Sigmoid colon (tissue), 7 donors: Measurements from ENCODE around the gene ZNF277. TPM values are rescaled to one million over a fixed set of nuclear protein-coding genes. Genes with fewer than 3 reads are reported as not detected.

Experiments used
- DNase-seq: peaks from one replicate; pipeline ENCODE4 v3.0.0-alpha.2; 2019
- H3K27ac ChIP-seq, 4 donors: fragments of 200-600 bp; sonication (generic); one replicate each; pipeline ENCODE4 v1.5.1; 2016 to 2019; ENCODE audit warnings: mild to moderate bottlenecking in 1 of 4
- H3K27me3 ChIP-seq, 3 donors: fragments of 200-600 bp; sonication (generic); one replicate each; pipeline ENCODE4 v1.5.1; 2019; ENCODE audit warnings: mild to moderate bottlenecking in 1 of 3
- H3K36me3 ChIP-seq, 4 donors: fragments of 200-600 bp; sonication (generic); one replicate each; pipeline ENCODE4 v1.5.1; 2016 to 2019
- H3K4me1 ChIP-seq, 4 donors: fragments of 200-600 bp; sonication (generic); one replicate each; pipeline ENCODE4 v1.5.1; 2017 to 2019
- H3K4me3 ChIP-seq, 4 donors: fragments of 200-600 bp; sonication (generic); one replicate each; pipeline ENCODE4 v1.5.1; 2017 to 2019; ENCODE audit warnings: mild to moderate bottlenecking in 2 of 4, moderate library complexity in 1 of 4
- H3K9me3 ChIP-seq, 4 donors: fragments of 200-600 bp in 3 of 4; sonication (generic) in 3 of 4; one replicate each; pipeline versions ENCODE4 v1.5.1 to v1.6.1; 2013 to 2019
- EP300 ChIP-seq, 4 donors: sonication (generic); formaldehyde crosslinking; IDR thresholded peaks; one replicate each; pipeline ENCODE4 v1.6.1; 2017; ENCODE audit warnings: antibody characterized with exemption in 4 of 4
- POLR2A ChIP-seq, 2 donors: fragments of 450-650 bp; IDR thresholded peaks; one replicate each; pipeline ENCODE4 v1.6.1; 2016; ENCODE audit warnings: antibody characterized with exemption in 2 of 2, mild to moderate bottlenecking in 2 of 2, moderate library complexity in 2 of 2
- POLR2AphosphoS5 ChIP-seq, 4 donors: sonication (generic); formaldehyde crosslinking; IDR thresholded peaks; one replicate each; pipeline ENCODE4 v1.6.1; 2017; ENCODE audit warnings: antibody characterized with exemption in 4 of 4
- WGBS, 2 donors: extraction: QIAGEN DNeasy Blood & Tissue Kit; methylation state at CpG; one replicate each; pipeline ENCODE4 v1.1.7; 2013; 5-methylcytosine and 5-hydroxymethylcytosine counted together
- intact Hi-C: fragments of 100-400 bp; cut with DNase I; formaldehyde crosslinking; loops from one replicate; pipeline ENCODE4 v1.15.1; 2023
- polyA plus RNA-seq, 3 donors: library from polyadenylated mRNA; stranded (reverse); fragments of 200-250 nt; gene quantifications; one replicate each; pipeline ENCODE4 v1.2.3, GENCODE V29; 2013
- total RNA-seq, 4 donors: library from RNA; depleted of rRNA; stranded (reverse); fragments of >200 nt; gene quantifications; one replicate each; pipeline ENCODE4 v1.1.0, GENCODE V29; 2016
- TF ChIP-seq, protein P1 (sequence below), 4 experiments: fragments of 450-650 bp in 3 of 4; fragments of 200-600 bp in 1 of 4; IDR thresholded peaks; one replicate each; pipeline ENCODE4 v1.5.1; 2016 to 2019; ENCODE audit warnings: antibody characterized with exemption in 4 of 4, mild to moderate bottlenecking in 3 of 4, moderate library complexity in 2 of 4
- donor health status: healthy with polysubstance abuse.
- donor health status: Bipolar disorder and iron deficiency.
- donor health status: healthy.

ZNF277 gene
- total and polyA plus RNA-seq, 7 donors = 15.8 to 49.3 (median 39.0) TPM

DNA sequence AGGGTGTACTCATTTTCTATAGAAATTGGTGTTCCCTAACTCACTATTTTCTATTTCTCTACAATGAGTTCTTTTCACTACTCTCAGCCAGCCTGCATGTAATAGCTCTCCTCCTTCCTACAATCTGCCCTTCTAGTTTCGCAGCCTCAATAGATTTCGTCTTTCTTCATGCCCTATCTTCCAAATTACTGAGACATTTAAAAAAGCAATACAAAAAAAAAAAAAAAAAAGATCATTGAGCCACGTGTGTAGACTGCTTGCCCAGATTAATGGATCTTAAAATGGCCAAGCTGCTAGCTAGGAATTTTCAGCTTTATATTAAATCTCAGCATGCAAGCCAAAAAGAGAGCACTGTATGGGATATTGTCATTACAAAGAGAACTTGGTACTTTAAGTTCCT is 55.5 kb downstream of the ZNF277 start:
- intact Hi-C loops = no loop called here
- WGBS, 2 donors = 70 to 84% methylated on average over 3 of the region's 3 CpGs
- peaks cover 0 to 23% (median 21%) of the 10 kb centered on the region in 4 donors for H3K4me1 ChIP-seq
- no peak overlapping the region for H3K27ac ChIP-seq
- no peaks in the 10 kb centered on the region for H3K9me3 ChIP-seq
- no peaks in the 10 kb centered on the region for H3K36me3 ChIP-seq
- no peak for DNase-seq
- H3K4me3 ChIP-seq = no peak overlapping the region
- H3K27me3 ChIP-seq = no peaks in the 10 kb centered on the region
- TF ChIP-seq, protein P1, sequence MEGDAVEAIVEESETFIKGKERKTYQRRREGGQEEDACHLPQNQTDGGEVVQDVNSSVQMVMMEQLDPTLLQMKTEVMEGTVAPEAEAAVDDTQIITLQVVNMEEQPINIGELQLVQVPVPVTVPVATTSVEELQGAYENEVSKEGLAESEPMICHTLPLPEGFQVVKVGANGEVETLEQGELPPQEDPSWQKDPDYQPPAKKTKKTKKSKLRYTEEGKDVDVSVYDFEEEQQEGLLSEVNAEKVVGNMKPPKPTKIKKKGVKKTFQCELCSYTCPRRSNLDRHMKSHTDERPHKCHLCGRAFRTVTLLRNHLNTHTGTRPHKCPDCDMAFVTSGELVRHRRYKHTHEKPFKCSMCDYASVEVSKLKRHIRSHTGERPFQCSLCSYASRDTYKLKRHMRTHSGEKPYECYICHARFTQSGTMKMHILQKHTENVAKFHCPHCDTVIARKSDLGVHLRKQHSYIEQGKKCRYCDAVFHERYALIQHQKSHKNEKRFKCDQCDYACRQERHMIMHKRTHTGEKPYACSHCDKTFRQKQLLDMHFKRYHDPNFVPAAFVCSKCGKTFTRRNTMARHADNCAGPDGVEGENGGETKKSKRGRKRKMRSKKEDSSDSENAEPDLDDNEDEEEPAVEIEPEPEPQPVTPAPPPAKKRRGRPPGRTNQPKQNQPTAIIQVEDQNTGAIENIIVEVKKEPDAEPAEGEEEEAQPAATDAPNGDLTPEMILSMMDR (IDR thresholded peaks at IDR 0.05) = no peak
- TF ChIP-seq POLR2A (IDR thresholded peaks at IDR 0.05) = no peak
- no peak for TF ChIP-seq EP300 (IDR thresholded peaks at IDR 0.05)
- TF ChIP-seq POLR2AphosphoS5 (IDR thresholded peaks at IDR 0.05) = no peak

DNA sequence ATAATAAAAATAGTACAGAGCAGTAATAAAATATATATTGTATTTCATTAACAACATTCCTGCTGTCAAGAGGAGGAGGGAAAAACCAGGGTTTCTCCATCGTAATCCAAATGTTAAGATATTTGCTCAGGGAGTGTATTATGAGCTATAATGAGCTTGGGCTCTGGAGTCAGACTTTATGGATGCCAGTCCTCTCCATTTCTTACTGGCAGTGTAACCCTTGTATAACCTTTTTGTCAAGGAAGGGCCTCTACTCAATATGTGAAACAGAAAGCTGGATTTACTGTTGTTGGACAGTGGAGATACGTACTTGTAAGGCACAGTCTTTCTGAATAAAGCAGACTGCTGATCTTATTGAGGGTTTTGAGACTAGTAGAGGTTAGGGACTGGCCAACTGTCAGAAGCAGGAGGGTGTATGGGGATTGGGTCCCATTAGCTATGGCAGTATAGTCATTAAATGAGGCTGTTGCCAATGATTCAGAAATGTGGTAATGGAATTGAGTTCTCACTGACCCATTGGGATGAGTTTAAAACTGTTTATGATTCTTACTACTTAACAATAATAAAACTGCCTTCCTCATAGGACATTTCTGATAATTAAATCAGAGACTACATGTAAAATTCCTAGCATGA is 56.5 kb downstream of the ZNF277 start:
- Histone ChIP-seq H3K27ac (peak overlapping the region in 2 of 4 donors; percentile 9 to 48), H3K27me3 (no peaks in the 10 kb centered on the region), H3K4me3 (no peak overlapping the region), H3K9me3 (no peaks in the 10 kb centered on the region), H3K36me3 (no peaks in the 10 kb centered on the region), H3K4me1 (peaks cover 0 to 23% (median 21%) of the 10 kb centered on the region in 4 donors)
- intact Hi-C loops = no loop called here
- WGBS, 2 donors = 15 to 60% methylated on average over 2 of the region's 2 CpGs
- TF ChIP-seq POLR2AphosphoS5 (IDR thresholded peaks at IDR 0.05) (no peak), EP300 (IDR thresholded peaks at IDR 0.05) (no peak), POLR2A (IDR thresholded peaks at IDR 0.05) (no peak)
- TF ChIP-seq, protein P1 (IDR thresholded peaks at IDR 0.05) = no peak
- no peak for DNase-seq

DNA sequence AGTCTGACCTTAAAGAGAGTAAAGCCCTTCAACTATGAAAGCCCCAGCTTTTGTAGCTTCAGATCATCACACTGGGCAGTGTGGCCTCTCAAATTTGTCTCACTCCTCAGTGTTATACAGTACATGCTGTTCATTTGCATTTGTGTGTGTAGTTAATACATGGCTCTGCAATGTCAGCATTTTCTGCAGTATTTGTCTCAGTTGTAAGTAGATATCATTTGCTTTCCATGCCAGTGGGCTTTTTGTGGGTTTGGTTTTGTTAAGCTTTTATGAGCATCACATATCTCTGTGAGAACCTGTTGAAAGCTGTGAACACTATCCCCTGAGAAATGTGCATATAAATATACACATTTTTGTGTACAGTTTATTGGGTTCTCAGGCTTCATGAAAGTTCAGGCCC is 57.0 kb downstream of the ZNF277 start:
- peaks cover 0 to 23% (median 21%) of the 10 kb centered on the region in 4 donors for H3K4me1 ChIP-seq
- TF ChIP-seq, protein P1 (IDR thresholded peaks at IDR 0.05) = no peak
- TF ChIP-seq POLR2A (IDR thresholded peaks at IDR 0.05) = no peak
- TF ChIP-seq EP300 (IDR thresholded peaks at IDR 0.05) = no peak
- no peak for TF ChIP-seq POLR2AphosphoS5 (IDR thresholded peaks at IDR 0.05)
- no peak for DNase-seq
- H3K4me3 ChIP-seq = no peak overlapping the region
- H3K9me3 ChIP-seq = no peaks in the 10 kb centered on the region
- H3K27me3 ChIP-seq = no peaks in the 10 kb centered on the region
- intact Hi-C loops = no loop called here
- peak overlapping the region in 2 of 4 donors; percentile 9 to 48 for H3K27ac ChIP-seq
- H3K36me3 ChIP-seq = no peaks in the 10 kb centered on the region

DNA sequence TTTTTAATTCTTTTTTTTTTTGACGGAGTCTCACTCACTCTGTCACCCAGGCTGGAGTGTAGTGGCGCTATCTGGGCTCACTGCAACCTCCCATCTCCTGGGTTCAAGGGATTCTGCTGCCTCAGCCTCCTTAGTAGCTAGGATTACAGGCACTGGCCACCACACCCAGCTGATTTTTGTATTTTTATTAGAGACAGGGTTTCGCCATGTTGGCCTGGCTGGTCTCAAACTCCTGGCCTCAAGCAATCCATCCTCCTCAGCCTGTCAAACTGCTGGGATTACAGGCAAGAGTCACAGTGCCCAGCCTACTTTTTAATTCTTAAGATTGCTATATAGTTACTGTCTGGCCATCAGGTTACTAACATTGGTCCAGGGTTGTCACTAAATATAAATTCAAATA is 59.6 kb downstream of the ZNF277 start:
- TF ChIP-seq, protein P1 (IDR thresholded peaks at IDR 0.05) = no peak
- no peak overlapping the region for H3K4me3 ChIP-seq
- no peaks in the 10 kb centered on the region for H3K27me3 ChIP-seq
- no peaks in the 10 kb centered on the region for H3K36me3 ChIP-seq
- no peak for DNase-seq
- WGBS, 2 donors = 97 to 98% methylated on average over 3 of the region's 3 CpGs
- intact Hi-C loops = no loop called here
- no peaks in the 10 kb centered on the region for H3K9me3 ChIP-seq
- no peak overlapping the region for H3K27ac ChIP-seq
- peaks cover 0 to 23% (median 21%) of the 10 kb centered on the region in 4 donors for H3K4me1 ChIP-seq
